Measurements from ENCODE around the gene HMGN4. TPM values are rescaled to one million over a fixed set of nuclear protein-coding genes. Genes with fewer than 3 reads are reported as not detected.

Gene HMGN4
- total and polyA plus RNA-seq, 9 of the 15 experiments (the other 6 are each of a cell fraction or from before 2014, with no cell fraction given) = 35.4 to 134 (median 94.1) TPM

- TF ChIP-seq ZEB2 (IDR thresholded peaks at IDR 0.05) (0 out of 2 replicates have a peak, but pooled peaks have one; percentile 28), SMAD2 (IDR thresholded peaks at IDR 0.05; ENCODE audit: low read depth, low read length) (no peak), ZNF507 (tag; conservative IDR thresholded peaks at IDR 0.05) (peak; percentile 51; the same call in 1 of the 2 replicates), SUPT5H (IDR thresholded peaks at IDR 0.05) (no peak), GMEB1 (CRISPR knock-in tag; IDR thresholded peaks at IDR 0.05) (peak; percentile 56; the same call in 1 of the 2 replicates), CBX1 (IDR thresholded peaks at IDR 0.05; ENCODE audit: low read depth) (0 out of 2 replicates have a peak, but pooled peaks have one; percentile 61), BCOR (IDR thresholded peaks at IDR 0.05) (peak; percentile 92), ZNF239 (CRISPR knock-in tag; IDR thresholded peaks at IDR 0.05) (peak; percentile 83), MTA2 (IDR thresholded peaks at IDR 0.05; ENCODE audit: low read depth) (peak; percentile 31; the same call in 1 of the 2 replicates), ZNF41 (CRISPR knock-in tag; conservative IDR thresholded peaks at IDR 0.05) (peak; percentile 81), ZNF717 (CRISPR knock-in tag; IDR thresholded peaks at IDR 0.05) (peak; percentile 84; the same call in 1 of the 2 replicates), HSF4 (CRISPR knock-in tag; IDR thresholded peaks at IDR 0.05; ENCODE audit: borderline replicate concordance) (peak; percentile 32; the same call in 1 of the 2 replicates), TRIM24 (IDR thresholded peaks at IDR 0.05) (peak in 1 of 2 experiments; percentile 37; a peak in 1 of 4 replicates), CCAR2 (IDR thresholded peaks at IDR 0.05; ENCODE audit: low read depth, low read length) (no peak), ZNF668 (CRISPR knock-in tag; IDR thresholded peaks at IDR 0.05) (peak; percentile 82)
- TF ChIP-seq, protein P1, sequence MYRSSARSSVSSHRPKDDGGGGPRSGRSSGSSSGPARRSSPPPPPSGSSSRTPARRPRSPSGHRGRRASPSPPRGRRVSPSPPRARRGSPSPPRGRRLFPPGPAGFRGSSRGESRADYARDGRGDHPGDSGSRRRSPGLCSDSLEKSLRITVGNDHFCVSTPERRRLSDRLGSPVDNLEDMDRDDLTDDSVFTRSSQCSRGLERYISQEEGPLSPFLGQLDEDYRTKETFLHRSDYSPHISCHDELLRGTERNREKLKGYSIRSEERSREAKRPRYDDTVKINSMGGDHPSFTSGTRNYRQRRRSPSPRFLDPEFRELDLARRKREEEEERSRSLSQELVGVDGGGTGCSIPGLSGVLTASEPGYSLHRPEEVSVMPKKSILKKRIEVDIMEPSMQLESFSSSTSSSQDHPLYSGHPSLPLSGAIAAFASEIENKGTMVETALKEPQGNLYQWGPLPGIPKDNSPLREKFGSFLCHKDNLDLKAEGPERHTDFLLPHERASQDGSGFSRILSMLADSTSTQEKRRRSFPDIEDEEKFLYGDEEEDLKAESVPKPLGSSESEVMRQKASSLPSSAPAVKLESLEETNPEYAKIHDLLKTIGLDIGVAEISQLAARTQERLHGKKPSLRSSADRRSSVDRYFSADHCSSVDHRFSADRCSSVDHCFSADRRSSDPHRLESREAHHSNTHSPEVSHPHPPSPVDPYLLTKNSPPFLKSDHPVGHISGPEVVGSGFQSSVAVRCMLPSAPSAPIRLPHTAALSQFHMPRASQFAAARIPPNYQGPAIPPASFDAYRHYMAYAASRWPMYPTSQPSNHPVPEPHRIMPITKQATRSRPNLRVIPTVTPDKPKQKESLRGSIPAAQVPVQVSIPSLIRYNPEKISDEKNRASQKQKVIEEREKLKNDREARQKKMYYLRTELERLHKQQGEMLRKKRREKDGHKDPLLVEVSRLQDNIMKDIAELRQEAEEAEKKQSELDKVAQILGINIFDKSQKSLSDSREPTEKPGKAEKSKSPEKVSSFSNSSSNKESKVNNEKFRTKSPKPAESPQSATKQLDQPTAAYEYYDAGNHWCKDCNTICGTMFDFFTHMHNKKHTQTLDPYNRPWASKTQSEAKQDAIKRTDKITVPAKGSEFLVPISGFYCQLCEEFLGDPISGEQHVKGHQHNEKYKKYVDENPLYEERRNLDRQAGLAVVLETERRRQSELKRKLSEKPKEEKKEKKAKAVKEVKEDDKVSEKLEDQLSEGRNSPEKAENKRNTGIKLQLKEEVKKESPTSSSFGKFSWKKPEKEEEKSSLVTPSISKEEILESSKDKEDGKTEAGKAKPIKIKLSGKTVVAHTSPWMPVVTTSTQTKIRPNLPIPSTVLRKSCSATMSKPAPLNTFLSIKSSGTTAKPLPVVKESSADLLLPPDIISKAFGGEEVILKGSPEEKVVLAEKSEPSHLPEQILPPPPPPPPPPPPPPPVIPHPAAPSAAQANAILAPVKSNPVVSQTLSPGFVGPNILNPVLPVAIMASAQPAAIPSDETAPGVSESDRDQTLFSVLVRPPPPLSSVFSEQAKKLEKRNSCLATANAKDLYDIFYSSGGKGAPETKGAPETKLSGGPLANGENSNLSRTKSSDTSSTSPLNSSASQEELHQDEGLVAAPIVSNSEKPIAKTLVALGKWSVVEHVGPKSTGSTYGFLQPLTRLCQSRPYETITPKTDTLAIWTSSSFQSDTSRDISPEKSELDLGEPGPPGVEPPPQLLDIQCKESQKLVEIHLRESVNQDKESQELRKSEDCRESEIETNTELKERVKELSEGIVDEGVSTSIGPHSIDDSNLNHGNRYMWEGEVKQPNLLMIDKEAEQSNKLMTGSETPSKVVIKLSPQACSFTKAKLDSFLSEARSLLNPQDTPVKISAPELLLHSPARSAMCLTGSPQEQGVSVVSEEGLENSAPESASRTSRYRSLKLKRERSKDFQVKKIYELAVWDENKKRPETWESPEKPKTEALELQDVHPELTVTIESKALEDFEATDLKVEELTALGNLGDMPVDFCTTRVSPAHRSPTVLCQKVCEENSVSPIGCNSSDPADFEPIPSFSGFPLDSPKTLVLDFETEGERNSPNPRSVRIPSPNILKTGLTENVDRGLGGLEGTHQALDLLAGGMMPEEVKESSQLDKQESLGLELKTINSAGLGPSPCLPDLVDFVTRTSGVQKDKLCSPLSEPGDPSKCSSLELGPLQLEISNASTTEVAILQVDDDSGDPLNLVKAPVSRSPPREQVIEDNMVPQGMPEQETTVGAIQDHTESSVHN (IDR thresholded peaks at IDR 0.05; ENCODE audit: borderline replicate concordance in 1 of 2, low read depth in 1 of 2) = 0 out of 4 replicates have a peak, but pooled peaks of 1 of the 2 experiments have one; percentile 19
- TF ChIP-seq, protein P2, sequence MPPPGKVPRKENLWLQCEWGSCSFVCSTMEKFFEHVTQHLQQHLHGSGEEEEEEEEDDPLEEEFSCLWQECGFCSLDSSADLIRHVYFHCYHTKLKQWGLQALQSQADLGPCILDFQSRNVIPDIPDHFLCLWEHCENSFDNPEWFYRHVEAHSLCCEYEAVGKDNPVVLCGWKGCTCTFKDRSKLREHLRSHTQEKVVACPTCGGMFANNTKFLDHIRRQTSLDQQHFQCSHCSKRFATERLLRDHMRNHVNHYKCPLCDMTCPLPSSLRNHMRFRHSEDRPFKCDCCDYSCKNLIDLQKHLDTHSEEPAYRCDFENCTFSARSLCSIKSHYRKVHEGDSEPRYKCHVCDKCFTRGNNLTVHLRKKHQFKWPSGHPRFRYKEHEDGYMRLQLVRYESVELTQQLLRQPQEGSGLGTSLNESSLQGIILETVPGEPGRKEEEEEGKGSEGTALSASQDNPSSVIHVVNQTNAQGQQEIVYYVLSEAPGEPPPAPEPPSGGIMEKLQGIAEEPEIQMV (tag; conservative IDR thresholded peaks at IDR 0.05; ENCODE audit: low read depth) = peak; percentile 81
Measured at GRCh38 chr6:26593278-26594130, 55.3 kb downstream of the HMGN4 start (continued).

All from K562 (cell line).